GM18517 (cell line): Measurements from ENCODE around the gene CD2AP.

Source experiments
- ATAC-seq: cut with Tn5 transposase; IDR thresholded peaks from one replicate; pipeline ENCODE4 v1.9.1; 2021; ENCODE audit warnings: mild to moderate bottlenecking, moderate library complexity; ENCODE audit not compliant: unreplicated experiment

The CD2AP gene

DNA sequence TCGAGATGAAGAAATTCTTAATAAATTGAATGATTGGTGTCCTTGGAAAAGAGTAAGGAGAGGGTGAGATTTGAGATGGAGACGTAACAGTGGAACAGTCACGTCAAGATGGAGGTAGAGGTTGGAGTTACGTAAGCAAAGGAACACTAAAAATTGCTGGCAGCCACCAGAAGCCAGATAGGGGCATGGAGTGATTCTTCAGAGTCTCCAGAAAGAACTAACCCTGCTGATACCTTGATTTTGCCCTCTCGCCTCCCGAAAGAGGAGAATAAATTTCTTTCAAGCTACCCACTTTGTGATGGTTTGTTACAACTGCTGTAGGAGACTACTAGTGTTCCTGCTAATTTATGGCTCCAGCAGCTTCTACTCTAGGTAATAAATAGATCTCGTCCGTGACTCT is 17.6 kb downstream of the CD2AP start:
- no peak for ATAC-seq

GRCh38 chr6:47495954-47496545 is 18.5 kb downstream of the CD2AP start:
- no peak for ATAC-seq

GRCh38 chr6:47496935-47497579 is 19.5 kb downstream of the CD2AP start:
- ATAC-seq, result no peak

DNA sequence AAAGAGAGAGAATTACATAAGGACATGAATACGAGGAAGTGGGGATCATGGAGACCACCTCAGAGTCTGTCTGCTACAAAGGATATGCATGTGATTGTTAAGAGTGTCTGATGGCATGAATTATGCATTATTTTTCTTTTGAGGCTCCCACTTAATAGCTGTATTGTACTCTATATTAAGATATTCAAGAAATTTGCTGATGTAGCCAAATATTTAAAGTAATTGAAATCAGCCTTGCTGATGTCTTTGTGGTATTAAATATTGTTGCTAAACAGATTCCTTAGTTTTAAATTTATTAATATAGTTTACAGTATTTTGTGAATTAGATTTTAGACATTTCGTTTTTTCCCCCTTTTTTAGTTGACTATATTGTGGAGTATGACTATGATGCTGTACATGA is 25.3 kb downstream of the CD2AP start:
- ATAC-seq, result no peak

DNA sequence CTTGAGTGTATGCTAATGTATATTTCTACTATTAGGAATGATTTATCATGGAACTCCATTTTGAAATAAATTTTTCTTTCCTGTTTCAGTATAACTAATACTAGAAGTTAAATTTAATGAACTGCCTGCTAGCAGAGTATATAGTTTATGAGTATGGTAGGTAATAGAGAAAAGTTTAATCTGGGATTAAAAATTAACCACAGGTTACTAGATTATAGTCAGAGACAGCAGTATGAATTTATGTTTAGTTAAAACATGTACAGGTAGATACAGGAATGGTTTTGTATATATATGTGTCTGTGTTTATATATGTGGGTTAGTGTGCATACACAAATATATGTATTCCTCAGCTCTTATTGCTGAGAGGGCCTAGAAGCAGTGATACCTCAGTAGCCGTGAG is 32.3 kb downstream of the CD2AP start:
- ATAC-seq, result no peak

DNA sequence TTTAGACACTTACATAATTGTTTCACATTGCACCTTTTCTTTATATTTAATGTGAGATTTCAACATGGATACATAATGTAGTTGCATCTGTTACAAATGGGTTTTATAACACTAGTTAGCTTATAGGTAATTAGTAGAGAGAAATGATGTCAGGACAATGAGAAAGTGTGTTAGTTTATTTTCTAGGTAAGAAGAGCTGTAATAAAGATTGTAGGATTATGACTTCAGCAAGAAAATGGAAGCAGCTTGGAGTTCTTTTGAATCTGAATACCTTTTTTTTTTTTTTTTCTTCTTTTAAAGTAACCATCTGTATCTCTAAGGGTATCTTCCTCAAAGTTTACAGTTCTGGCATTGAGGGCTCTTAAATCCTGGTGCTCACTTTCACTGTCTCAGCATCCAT is 35.3 kb downstream of the CD2AP start:
- ATAC-seq, result no peak

DNA sequence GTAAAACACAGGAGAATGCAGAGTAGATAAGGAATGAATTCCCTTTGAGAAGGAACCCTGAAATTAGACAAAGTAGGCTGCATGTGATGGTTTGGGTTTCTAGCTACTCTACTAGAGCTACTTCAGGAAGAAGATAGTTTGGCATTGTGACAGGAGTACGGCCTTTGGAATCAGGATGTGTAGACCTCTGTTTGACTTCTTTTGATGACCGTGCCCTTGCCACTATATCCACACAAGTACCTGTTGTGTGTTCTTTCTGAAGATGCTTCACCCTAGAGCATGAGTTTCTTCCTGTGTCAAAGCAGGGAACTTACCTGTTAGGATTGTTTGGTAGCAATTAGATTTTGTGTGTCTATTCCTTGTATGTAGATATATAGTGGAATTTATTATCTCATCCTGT is 41.7 kb downstream of the CD2AP start:
- ATAC-seq, result no peak

DNA sequence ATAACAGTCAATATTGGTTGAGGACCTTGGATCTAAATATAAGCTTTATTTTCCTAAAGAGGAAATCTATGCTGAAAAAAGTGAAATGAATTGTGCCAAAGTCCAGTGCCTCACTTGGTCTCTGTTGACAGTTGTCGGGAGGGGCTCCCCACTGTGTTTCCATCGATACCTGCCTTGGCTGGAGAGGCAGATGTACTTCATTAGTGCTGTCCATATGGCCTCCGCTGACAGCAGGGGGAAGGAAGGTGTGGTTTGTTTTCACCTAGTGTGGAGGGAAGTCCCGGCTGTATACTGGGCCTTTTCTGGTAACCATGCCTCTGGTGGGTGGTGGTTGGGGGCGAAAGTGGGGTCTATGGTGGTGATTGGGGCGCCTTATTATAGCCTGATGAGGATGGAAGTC is 42.7 kb downstream of the CD2AP start:
- ATAC-seq, result no peak

GRCh38 chr6:47521961-47522360 is 44.4 kb downstream of the CD2AP start:
- no peak for ATAC-seq

DNA sequence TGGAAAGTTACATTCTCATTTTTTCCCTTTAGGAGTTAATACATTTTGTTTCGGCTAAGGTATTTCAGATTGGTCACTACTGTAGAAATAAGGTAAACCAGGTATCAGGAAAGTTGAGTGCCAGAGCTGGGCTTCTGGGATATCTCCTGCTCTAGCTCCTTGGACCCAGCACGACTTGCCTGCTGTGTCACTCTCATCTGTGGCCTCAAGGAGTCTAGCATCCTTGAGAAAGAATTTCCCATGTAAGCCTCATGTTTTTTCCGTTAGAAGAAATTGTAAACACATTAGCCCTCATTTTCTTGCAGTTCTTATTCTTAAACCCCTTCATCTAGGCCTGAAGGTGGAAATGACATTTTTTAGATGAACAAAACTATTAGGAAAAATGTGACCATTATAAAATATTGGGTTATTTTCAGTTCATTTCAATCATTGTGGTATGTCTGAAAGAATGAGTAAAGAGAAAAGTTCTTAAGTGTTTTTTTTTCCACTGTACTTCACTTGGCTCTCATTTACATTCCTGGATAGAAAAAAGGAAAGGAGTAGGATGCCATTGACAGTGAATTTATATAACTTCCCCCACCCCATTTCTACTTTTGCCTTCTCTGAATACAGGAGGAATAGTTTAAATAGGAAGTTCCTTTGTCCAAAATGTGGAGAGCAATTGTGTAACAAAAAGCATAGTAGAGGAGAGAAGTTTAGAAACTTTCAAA is 46.7 kb downstream of the CD2AP start:
- ATAC-seq, result no peak

- ATAC-seq, result no peak
These were observed 47.9 kb downstream of the CD2AP start for GRCh38 chr6:47525330-47526057.

DNA sequence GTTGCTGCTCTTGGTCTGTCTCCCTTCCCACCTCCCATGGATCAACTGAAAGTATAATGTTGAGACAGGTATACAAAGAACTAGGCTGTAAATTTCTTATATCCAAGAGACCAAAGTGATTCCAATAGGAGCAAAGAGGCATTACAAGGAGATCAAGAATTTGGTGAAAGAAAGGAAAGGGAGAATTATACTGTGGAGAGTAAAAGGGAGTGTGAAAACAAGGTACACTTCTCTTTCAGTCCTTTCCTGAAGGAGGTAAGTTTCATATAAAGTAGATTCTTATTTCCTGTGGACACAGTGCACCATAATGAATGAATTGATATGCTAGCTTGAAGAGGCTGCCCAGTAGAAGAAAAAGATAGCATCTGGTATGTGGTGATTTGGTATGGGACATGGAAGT is 49.7 kb downstream of the CD2AP start:
- no peak for ATAC-seq

GRCh38 chr6:47529734-47530133 is 52.1 kb downstream of the CD2AP start:
- ATAC-seq, result no peak

DNA sequence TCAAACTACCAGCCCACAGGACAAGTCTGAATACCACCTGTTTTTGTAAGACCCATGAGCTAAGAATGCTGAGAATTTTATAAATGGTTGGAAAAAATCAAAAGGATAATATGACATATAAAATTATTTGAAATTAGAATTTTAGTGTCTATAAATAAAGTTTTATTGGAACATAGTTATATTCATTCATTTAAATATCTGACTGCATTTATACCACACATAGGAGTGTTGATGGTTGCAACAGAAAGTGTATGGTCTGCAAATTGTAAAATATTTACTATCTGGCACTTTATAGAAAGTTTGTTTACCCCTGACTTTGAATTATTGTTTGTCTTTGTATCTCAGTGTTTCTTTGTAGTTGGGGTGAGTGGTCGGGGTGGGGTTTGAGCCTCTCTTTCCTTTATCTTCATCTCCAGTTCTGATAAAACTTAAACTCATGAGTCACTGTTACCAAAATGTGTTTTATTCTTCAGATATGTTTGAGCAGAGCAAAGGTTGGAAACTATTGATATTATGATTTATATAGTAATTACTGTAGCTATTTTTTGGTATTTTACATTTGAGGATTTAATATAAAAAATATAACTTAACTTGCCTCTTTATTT is 55.5 kb downstream of the CD2AP start:
- no peak for ATAC-seq

GRCh38 chr6:47534063-47534462 is 56.5 kb downstream of the CD2AP start:
- no peak for ATAC-seq

GRCh38 chr6:47535316-47536225 is 58.0 kb downstream of the CD2AP start:
- no peak for ATAC-seq

- ATAC-seq, result no peak
These were observed 59.3 kb downstream of the CD2AP start for GRCh38 chr6:47536816-47537401.

DNA sequence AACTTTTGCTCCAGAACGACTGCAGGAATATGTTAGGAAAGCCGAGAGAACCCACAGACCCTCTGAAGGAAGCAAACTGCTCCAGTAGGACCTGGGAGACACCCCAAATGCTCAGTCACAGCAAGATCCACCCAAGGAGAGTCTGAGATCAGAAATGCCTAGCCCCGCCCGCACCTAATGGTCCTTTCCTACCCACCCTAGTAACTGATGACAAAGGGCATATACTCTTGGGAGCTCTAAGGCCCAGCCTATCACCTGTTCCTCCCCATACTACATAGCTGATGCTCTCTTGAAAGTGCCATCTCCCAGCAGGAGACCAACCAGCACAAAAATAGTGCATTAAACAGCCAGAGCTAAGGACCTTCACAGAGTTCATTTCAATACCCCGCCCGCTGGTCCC is 67.6 kb downstream of the CD2AP start:
- ATAC-seq, result no peak

- ATAC-seq, result no peak
These were observed 74.1 kb downstream of the CD2AP start for GRCh38 chr6:47551670-47552069.

- ATAC-seq, result no peak
These were observed 74.7 kb downstream of the CD2AP start for GRCh38 chr6:47552319-47552718.
